GM21423 (cell line): Measurements from ENCODE around the gene HOXD8.

Source experiments
- ATAC-seq: cut with Tn5 transposase; IDR thresholded peaks from one replicate; pipeline ENCODE4 v1.9.1; 2021; ENCODE audit warnings: mild to moderate bottlenecking, moderate library complexity; ENCODE audit not compliant: unreplicated experiment

Gene HOXD8

GRCh38 chr2:176128172-176128981 is 1.1 kb upstream of the HOXD8 start:
- ATAC-seq, result no peak

- ATAC-seq, result no peak
Observed at GRCh38 chr2:176129813-176130146, 275 bp downstream of the HOXD8 start.

- no peak for ATAC-seq
Observed at GRCh38 chr2:176130147-176130956, 847 bp downstream of the HOXD8 start.

- no peak for ATAC-seq
Observed at GRCh38 chr2:176130957-176131847, 1.7 kb downstream of the HOXD8 start.

GRCh38 chr2:176131848-176132158 is 2.3 kb downstream of the HOXD8 start:
- ATAC-seq, result no peak

- ATAC-seq, result no peak
Observed at GRCh38 chr2:176132205-176133171, 3.0 kb downstream of the HOXD8 start.

- no peak for ATAC-seq
Observed at GRCh38 chr2:176133389-176133788, 3.9 kb downstream of the HOXD8 start.

- no peak for ATAC-seq
Observed at GRCh38 chr2:176134035-176134434, 4.5 kb downstream of the HOXD8 start.

- no peak for ATAC-seq
Observed at GRCh38 chr2:176135035-176135440, 5.5 kb downstream of the HOXD8 start.

GRCh38 chr2:176136374-176137251 is 7.1 kb downstream of the HOXD8 start:
- ATAC-seq, result no peak

- no peak for ATAC-seq
Observed at GRCh38 chr2:176137252-176137580, 7.7 kb downstream of the HOXD8 start.

- ATAC-seq, result no peak
Observed at GRCh38 chr2:176137906-176138305, 8.4 kb downstream of the HOXD8 start.

GRCh38 chr2:176138526-176138922 is 9.0 kb downstream of the HOXD8 start:
- ATAC-seq, result no peak

GRCh38 chr2:176138923-176139660 is 9.6 kb downstream of the HOXD8 start:
- no peak for ATAC-seq

GRCh38 chr2:176139661-176140512 is 10.4 kb downstream of the HOXD8 start:
- no peak for ATAC-seq

- ATAC-seq, result peak; percentile 91
Observed at GRCh38 chr2:176140513-176141317, 11.2 kb downstream of the HOXD8 start.

GRCh38 chr2:176142281-176142680 is 12.8 kb downstream of the HOXD8 start:
- ATAC-seq, result no peak
